Measurements from ENCODE around the gene SLC34A3. TPM values are rescaled to one million over a fixed set of nuclear protein-coding genes. Genes with fewer than 3 reads are reported as not detected.

Gene SLC34A3
- total and polyA plus RNA-seq, 2 of the 8 experiments (the other 6 are each of a cell fraction or from before 2014, with no cell fraction given) = 0.08 TPM; not detected in 1

DNA sequence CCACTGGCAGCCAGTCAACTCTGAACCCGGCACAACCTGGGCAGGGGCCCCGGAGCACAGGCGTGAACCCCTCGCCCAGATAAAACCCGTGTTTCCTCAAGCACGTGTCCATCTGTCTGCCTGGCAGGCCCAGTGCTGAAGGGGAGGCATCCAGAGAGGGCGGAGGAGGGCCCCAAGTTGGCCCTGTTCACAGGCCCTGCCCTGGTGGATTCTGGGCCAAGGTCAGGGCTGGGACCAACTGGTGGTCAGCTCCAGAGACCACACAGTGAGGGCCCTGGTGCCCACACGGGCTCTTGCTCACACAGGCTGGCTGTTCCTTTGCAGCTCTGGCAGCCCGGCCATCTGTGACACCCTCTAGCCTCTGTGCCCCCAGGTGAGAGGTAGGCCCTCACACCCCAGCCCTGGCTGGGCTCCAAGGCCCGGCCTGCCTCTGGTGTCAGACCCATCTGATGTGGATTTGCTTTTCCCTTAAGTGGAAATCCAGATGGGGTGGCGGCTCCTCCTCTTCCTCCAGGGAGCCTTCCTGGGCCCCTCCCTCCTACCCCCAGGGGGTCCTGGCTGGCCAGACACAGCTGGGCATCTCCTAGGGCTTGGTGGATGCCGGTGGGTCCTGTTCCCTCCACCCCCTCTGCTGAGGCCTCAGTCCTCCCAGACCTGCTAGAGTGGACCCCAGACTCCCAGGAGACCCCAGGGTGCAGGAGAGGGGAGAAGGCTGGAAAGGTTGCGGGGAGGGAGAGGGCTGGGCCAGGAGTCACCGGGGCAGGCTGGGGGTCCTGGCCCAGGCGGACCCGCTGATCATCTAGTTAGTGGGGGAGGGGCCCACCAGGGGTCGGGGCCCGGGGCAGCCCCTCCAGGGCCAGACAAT is 19.9 kb downstream of the SLC34A3 start:
- Histone ChIP-seq H3K23ac (ENCODE audit: insufficient read length) (no peak overlapping the region), H3K9me3 (ENCODE audit: insufficient read depth in 2 of 2, low read depth in 1 of 2, low read length in 1 of 2) (no peaks in the 10 kb centered on the region), H3K36me3 (ENCODE audit: control insufficient read depth in 2 of 4, insufficient read depth in 4 of 4, low read length in 3 of 4) (no peaks in the 10 kb centered on the region), H3K4ac (replicated peaks; ENCODE audit: insufficient read length, low read depth, low read length) (no peak overlapping the region), H4K91ac (replicated peaks; ENCODE audit: insufficient read length, low read length) (no peak overlapping the region), H3K9ac (replicated peaks in 1 of 4; ENCODE audit: extremely low read depth in 1 of 4, low read depth in 3 of 4, low read length in 3 of 4) (no peak overlapping the region), H2BK5ac (ENCODE audit: low read depth, low read length) (no peak overlapping the region), H3K79me2 (ENCODE audit: control insufficient read depth in 1 of 2, insufficient read depth in 2 of 2, low read length in 2 of 2) (peaks cover 0 to under 1% of the 10 kb centered on the region in 2 experiments; a peak in 1 of 4 replicates), H3K14ac (ENCODE audit: insufficient read length) (no peak overlapping the region), H3K4me1 (replicated peaks in 1 of 4; ENCODE audit: control insufficient read depth in 3 of 4, insufficient read depth in 4 of 4, low read length in 3 of 4) (peaks cover 0 to 13% (median 9%) of the 10 kb centered on the region in 4 experiments; a peak in 5 of 7 replicates), H3K4me3 (ENCODE audit: extremely low read depth in 1 of 4, insufficient read depth in 2 of 4, low read depth in 3 of 4, low read length in 4 of 4) (no peak overlapping the region), H2BK20ac (ENCODE audit: low read length) (no peak overlapping the region), H2AK5ac (ENCODE audit: low read depth, low read length) (peak overlapping the region; percentile 82; the same call in 1 of the 2 replicates), H2BK120ac (replicated peaks; ENCODE audit: low read depth, low read length) (no peak overlapping the region), H3K27me3 (replicated peaks in 1 of 4; ENCODE audit: control insufficient read depth in 3 of 4, extremely low read depth in 1 of 4, insufficient read depth in 3 of 4, low read length in 3 of 4) (peaks cover 0 to 7% (median 0%) of the 10 kb centered on the region in 4 experiments; a peak in 3 of 7 replicates), H3K23me2 (ENCODE audit: low read depth, low read length) (peaks cover 9% of the 10 kb centered on the region; the same call in 1 of the 2 replicates), H3K27ac (ENCODE audit: low read depth, low read length) (no peak overlapping the region), H2BK15ac (ENCODE audit: low read length) (no peak overlapping the region), H3K4me2 (ENCODE audit: insufficient read depth in 1 of 2, low read depth in 2 of 2, low read length in 2 of 2) (no peak overlapping the region), H2BK12ac (ENCODE audit: low read depth, low read length) (no peak overlapping the region), H2AFZ (ENCODE audit: low read length) (no peak overlapping the region), H3K18ac (ENCODE audit: extremely low read depth, low read length) (peak overlapping the region; percentile 48; the same call in 1 of the 2 replicates), H4K5ac (ENCODE audit: insufficient read length, low read depth, low read length) (no peak overlapping the region), H4K8ac (ENCODE audit: extremely low read depth, insufficient read depth, low read length) (peak overlapping the region; percentile 46; the same call in 1 of the 2 replicates), H4K20me1 (replicated peaks in 1 of 2; ENCODE audit: control insufficient read depth in 1 of 2, insufficient read depth in 2 of 2, low read length in 2 of 2) (peaks cover 0 to 1% of the 10 kb centered on the region in 2 experiments), H3K79me1 (ENCODE audit: low read depth, low read length) (no peaks in the 10 kb centered on the region), H3K56ac (replicated peaks; ENCODE audit: insufficient read length, low read depth, low read length) (no peak overlapping the region)
- ChIA-PET POLR2A (ENCODE audit: partially characterized antibody) (interaction anchor here (47.8 to 69.9 kb wide), 2 partner anchors 6 to 16 kb away, joined by 1462 read pairs; partner anchors contain the start of genes CYSRT1, NDOR1, NELFB and RNF208), CTCF (ENCODE audit: partially characterized antibody) (interaction anchor here (0.7 to 1.4 kb wide), 4 partner anchors 10 to 58 kb away, joined by 3 to 4 read pairs (median 3); partner anchors contain the start of gene TOR4A)
- no peak for FAIRE-seq
- 97% methylated on average over 13 of the region's 18 CpGs; no CpG with 5 or more reads in 1 of the 2 experiments for WGBS, 2 experiments (ENCODE audit: extremely low coverage in 1 of 2, insufficient coverage in 1 of 2, insufficient read length in 1 of 2, insufficient replicate concordance in 2 of 2, low coverage in 1 of 2, low lambda C conversion rate in 2 of 2, missing lambda C conversion rate in 1 of 2)
- no peak for DNase-seq (ENCODE audit: low read depth in 1 of 2, low spot score in 2 of 2)
- no peak for TF ChIP-seq ASH2L (IDR thresholded peaks at IDR 0.05; ENCODE audit: low read length)
- no peak for TF ChIP-seq ZNF274 (IDR thresholded peaks at IDR 0.05; ENCODE audit: borderline replicate concordance, extremely low read depth, low read length)
- no peak for TF ChIP-seq HDAC2 (IDR thresholded peaks at IDR 0.05; ENCODE audit: borderline replicate concordance in 1 of 2, low read depth in 2 of 2, low read length in 2 of 2)
- no peak for TF ChIP-seq NANOG (IDR thresholded peaks at IDR 0.05; ENCODE audit: insufficient read depth, low read depth, low read length, poor library complexity, severe bottlenecking)
- no peak for TF ChIP-seq TEAD4 (IDR thresholded peaks at IDR 0.05; ENCODE audit: low read depth, low read length)
- TF ChIP-seq GTF2F1 (IDR thresholded peaks at IDR 0.05; ENCODE audit: borderline replicate concordance, low read depth, low read length) = no peak

Measured in H1 (cell line).